NT2/D1 (cell line): ENCODE results near the gene MYF5.

Source experiments
- DNase-seq: peaks from one replicate; pipeline ENCODE4 v3.0.0-alpha.2; 2011; ENCODE audit warnings: low read depth, low spot score
- H3K27me3 ChIP-seq: 2 replicates; pipeline ENCODE4 v1.6.0; 2011; ENCODE audit warnings: mild to moderate bottlenecking; ENCODE audit not compliant: insufficient read length, insufficient read depth
- H3K36me3 ChIP-seq: 2 replicates; pipeline ENCODE4 v1.6.1; 2011; ENCODE audit warnings: mild to moderate bottlenecking, low read length, mixed read lengths; ENCODE audit not compliant: insufficient read depth, insufficient read length
- H3K4me1 ChIP-seq: 2 replicates; pipeline ENCODE4 v1.5.1; 2011; ENCODE audit not compliant: insufficient read depth, insufficient read length
- H3K4me3 ChIP-seq: 2 replicates; pipeline ENCODE4 v1.5.1; 2011; ENCODE audit warnings: low read depth; ENCODE audit not compliant: insufficient read length
- H3K9ac ChIP-seq: 2 replicates; pipeline ENCODE4 v1.6.0; 2011; ENCODE audit warnings: low read depth; ENCODE audit not compliant: insufficient read length
- H3K9me3 ChIP-seq: 2 replicates; pipeline ENCODE4 v1.5.1; 2011; ENCODE audit warnings: mild to moderate bottlenecking, low read length; ENCODE audit not compliant: insufficient read depth
- SUZ12 ChIP-seq: IDR thresholded peaks from 2 replicates; pipeline ENCODE4 v1.6.1; 2011; ENCODE audit not compliant: insufficient read length, insufficient read depth; ENCODE audit errors: extremely low read depth
- YY1 ChIP-seq: IDR thresholded peaks from 2 replicates; pipeline ENCODE4 v1.6.1; 2011; ENCODE audit not compliant: insufficient read length, insufficient read depth
- ZNF274 ChIP-seq: IDR thresholded peaks from 2 replicates; pipeline ENCODE4 v1.6.1; 2011; ENCODE audit warnings: mild to moderate bottlenecking, low read depth, low read length

The MYF5 gene

DNA sequence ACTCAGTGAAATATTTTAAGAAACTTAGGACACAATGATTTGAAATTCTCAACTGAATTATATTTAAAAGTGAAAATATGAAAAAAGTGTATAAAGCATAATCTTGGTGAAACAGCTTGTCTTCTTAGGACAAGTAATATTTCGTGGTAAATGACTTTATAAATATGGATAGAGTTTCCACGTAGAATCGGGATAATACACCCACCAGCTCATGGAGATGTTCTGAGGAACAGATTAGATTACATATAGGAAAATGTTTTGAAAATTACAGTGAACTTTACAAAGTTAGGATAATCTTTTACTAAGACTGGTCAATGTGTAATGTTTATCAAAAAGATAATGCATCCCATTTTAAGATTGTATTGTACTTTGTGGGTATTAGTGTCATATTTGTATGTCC, 34.9 kb upstream of the MYF5 start:
- DNase-seq: no peak
- no peak for TF ChIP-seq SUZ12
- no peak for TF ChIP-seq ZNF274
- no peak for TF ChIP-seq YY1
- no peaks in the 10 kb centered on the region for H3K9me3 ChIP-seq

DNA sequence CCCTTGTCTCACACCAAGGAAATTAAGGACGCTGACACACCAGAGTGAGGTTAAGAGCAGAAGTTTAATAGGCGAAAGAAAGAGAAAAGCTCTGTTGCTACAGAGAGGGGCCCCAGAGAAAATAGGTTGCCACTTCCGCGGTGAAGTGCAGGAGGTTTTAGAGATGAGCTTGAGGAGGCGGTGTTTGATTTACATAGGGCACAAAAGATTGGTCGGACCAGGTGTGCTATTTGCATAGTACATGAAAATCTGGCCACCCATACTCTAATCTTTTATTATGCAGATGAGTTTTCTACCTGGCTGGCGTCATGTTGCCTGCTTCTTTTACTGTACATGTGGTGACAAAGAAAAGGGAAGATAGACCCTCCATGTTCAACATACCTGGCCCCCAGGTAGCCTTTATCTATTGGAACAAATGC, 32.6 kb upstream of the MYF5 start:
- TF ChIP-seq ZNF274 (no peak), YY1 (no peak), SUZ12 (no peak)
- Histone ChIP-seq H3K9me3 (no peaks in the 10 kb centered on the region), H3K27me3 (no peaks in the 10 kb centered on the region), H3K9ac (no peak overlapping the region), H3K36me3 (no peaks in the 10 kb centered on the region), H3K4me1 (no peaks in the 10 kb centered on the region), H3K4me3 (no peak overlapping the region)
- DNase-seq: no peak

More for the DNA sequence above, 34.9 kb upstream of the MYF5 start:
- Histone ChIP-seq H3K9ac (no peak overlapping the region), H3K27me3 (no peaks in the 10 kb centered on the region), H3K36me3 (no peaks in the 10 kb centered on the region), H3K4me3 (no peak overlapping the region), H3K4me1 (no peaks in the 10 kb centered on the region)

DNA sequence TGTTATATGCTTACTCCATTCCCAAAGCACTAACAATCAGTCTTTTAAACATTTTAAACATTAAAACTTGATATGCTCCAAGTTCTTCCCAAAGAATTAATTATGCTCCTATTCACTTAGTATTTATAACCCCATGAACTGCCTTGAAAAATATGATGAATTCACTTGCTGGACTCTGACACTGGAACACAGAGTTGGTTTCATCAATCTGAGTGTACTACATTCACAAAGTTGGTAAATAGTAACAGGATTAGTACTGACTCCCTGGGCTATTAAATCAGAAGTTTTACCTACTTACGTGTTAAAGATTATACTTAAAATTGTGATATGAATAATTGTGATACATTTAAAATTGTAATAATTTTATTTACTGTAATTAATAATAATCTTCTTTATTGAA, 26.6 kb upstream of the MYF5 start:
- H3K36me3 ChIP-seq: no peaks in the 10 kb centered on the region
- no peak overlapping the region for H3K4me3 ChIP-seq
- TF ChIP-seq SUZ12 (no peak), ZNF274 (no peak), YY1 (no peak)
- H3K4me1 ChIP-seq: no peaks in the 10 kb centered on the region
- no peaks in the 10 kb centered on the region for H3K9me3 ChIP-seq
- H3K27me3 ChIP-seq: no peaks in the 10 kb centered on the region
- H3K9ac ChIP-seq: no peak overlapping the region
- no peak for DNase-seq

DNA sequence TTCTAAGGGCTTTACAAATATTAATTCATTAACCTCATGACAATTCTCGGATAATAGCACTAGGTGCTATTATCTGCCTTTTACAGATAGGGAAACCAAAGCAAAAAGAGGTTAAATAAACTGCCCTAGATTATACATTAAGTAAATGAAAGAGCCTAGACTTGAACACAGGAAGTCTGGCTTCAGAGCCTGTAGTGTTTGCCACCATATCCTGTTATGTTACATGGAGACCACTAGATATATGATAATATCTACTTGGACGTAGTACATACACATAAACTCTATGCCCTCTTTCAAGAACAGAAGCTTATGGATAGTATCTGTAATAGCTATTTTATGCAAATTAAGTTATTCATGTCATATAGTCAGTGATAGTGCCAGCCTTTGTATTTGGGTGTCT, 26.2 kb upstream of the MYF5 start:
- Histone ChIP-seq H3K4me1 (no peaks in the 10 kb centered on the region), H3K4me3 (no peak overlapping the region), H3K9me3 (no peaks in the 10 kb centered on the region), H3K27me3 (no peaks in the 10 kb centered on the region), H3K9ac (no peak overlapping the region), H3K36me3 (no peaks in the 10 kb centered on the region)
- DNase-seq: no peak
- no peak for TF ChIP-seq SUZ12
- TF ChIP-seq YY1: no peak
- no peak for TF ChIP-seq ZNF274

DNA sequence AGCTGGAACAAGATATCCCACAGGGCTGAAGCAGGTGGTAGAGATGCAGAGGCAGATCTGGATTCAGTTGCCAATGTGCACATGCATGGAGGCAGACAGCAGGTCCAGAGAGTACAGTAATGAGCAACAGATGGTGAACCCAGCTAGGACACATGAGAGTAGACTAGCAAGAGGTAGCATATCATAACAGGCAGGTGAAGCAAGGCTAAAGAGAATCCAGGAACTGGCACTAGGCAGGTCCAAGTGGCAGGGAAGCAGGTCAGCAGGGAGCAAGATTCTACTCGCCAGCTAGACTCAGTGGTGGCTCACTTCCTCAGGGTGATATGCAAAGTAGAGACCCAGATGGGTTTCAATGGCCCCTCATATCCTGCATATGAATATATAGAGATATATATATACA, 24.6 kb upstream of the MYF5 start:
- no peak overlapping the region for H3K9ac ChIP-seq
- H3K4me3 ChIP-seq: no peak overlapping the region
- no peaks in the 10 kb centered on the region for H3K9me3 ChIP-seq
- TF ChIP-seq ZNF274 (no peak), YY1 (no peak), SUZ12 (no peak)
- H3K27me3 ChIP-seq: no peaks in the 10 kb centered on the region
- DNase-seq: no peak
- H3K4me1 ChIP-seq: no peaks in the 10 kb centered on the region
- no peaks in the 10 kb centered on the region for H3K36me3 ChIP-seq

DNA sequence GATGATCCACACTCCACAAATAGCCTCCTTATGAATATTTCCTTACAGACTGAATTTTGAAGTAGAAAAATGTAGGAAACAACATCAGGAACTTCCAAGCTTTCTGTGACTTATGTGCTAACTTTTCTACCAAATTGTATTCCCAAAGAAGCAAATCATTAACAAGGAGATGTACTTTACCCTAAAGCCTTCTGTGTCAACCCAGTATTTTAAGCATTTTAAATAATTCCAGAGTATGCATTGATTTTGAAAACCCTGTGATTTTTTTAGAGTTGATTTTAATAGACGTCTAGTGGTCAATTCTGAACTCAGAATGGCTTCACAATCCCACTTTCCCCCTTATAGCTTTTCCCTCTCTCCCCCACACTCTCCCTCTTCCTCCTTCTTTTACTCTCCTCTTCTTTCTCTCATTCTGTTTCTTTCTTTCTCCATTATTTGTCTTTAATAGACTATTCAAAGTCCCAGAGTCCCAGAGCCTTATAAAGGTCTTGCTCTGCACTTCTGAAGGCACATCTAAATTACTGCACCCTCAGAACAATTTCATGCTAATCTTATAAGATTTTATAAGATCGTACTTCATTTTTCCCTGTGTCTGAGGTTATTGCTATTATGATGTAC, 19.3 kb upstream of the MYF5 start:
- Histone ChIP-seq H3K36me3 (no peaks in the 10 kb centered on the region), H3K9ac (no peak overlapping the region), H3K27me3 (no peaks in the 10 kb centered on the region), H3K9me3 (no peaks in the 10 kb centered on the region), H3K4me1 (no peaks in the 10 kb centered on the region), H3K4me3 (no peak overlapping the region)
- no peak for DNase-seq
- TF ChIP-seq YY1: no peak
- no peak for TF ChIP-seq ZNF274
- no peak for TF ChIP-seq SUZ12

DNA sequence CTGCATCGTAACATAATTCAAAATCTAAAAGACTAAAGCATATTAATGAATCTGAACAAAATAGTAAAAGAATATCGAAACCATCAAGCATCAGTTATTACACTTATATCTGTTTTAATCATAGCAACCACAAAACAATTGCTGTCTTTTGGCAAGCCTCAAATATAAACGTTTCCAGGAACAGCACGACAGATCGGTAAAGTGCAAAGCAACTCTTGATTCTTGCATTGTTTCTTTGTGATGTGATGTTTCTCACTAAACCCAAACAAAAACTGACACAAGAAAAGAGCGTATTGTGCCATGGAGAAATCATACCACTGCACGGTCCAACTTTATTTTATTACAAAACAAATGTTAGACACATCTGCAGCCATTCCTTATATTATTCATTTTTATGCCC, 18.5 kb upstream of the MYF5 start:
- no peaks in the 10 kb centered on the region for H3K27me3 ChIP-seq
- H3K9me3 ChIP-seq: no peaks in the 10 kb centered on the region
- no peaks in the 10 kb centered on the region for H3K36me3 ChIP-seq
- H3K4me1 ChIP-seq: no peaks in the 10 kb centered on the region
- H3K4me3 ChIP-seq: no peak overlapping the region
- no peak overlapping the region for H3K9ac ChIP-seq
- no peak for DNase-seq
- TF ChIP-seq YY1: no peak
- no peak for TF ChIP-seq ZNF274
- TF ChIP-seq SUZ12: no peak
